Measurements from ENCODE around the gene C18orf63.

C18orf63 gene

DNA sequence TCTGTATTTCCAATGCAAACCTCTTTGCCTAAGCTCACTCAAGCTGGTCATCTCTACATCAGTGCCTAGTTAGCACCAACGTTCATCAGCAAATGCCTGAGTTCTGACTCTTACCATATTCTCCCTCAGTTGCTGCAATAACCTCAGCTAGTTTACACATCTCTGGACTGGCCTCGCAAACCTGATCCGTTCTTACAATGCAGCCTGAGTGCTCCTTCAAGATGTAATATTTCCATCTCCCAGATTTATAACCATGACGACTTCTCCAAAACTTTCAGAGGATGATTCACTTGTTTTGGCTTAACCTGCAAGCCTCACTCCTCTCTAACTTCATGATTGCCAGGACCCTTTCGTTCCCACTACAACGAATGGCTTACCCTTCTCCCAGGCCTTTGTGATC lies 71.7 kb downstream of the C18orf63 start:
- POLR2A ChIA-PET = no interaction called here
- Histone ChIP-seq H3K36me3 (ENCODE audit: control insufficient read depth in 2 of 2, insufficient read depth in 1 of 2, low read length in 2 of 2) (no peaks in the 10 kb centered on the region), H3K4me3 (ENCODE audit: low read depth, low read length) (no peak overlapping the region), H3K27ac (ENCODE audit: extremely low read depth, low read depth, low read length) (no peak overlapping the region), H3K4me1 (ENCODE audit: control insufficient read depth, insufficient read depth, low read length) (no peaks in the 10 kb centered on the region), H3K9me3 (ENCODE audit: control insufficient read depth, insufficient read depth, low read depth, low read length) (no peaks in the 10 kb centered on the region)
- TF ChIP-seq ZNF654 (tag by site-specific recombination; IDR thresholded peaks at IDR 0.05; ENCODE audit: low read depth) = no peak
- TF ChIP-seq ZXDB (tag by site-specific recombination; IDR thresholded peaks at IDR 0.05) = no peak
- TF ChIP-seq ZNF157 (tag by site-specific recombination; IDR thresholded peaks at IDR 0.05) = no peak
- TF ChIP-seq ZNF311 (tag by site-specific recombination; IDR thresholded peaks at IDR 0.05; ENCODE audit: borderline replicate concordance) = no peak
- TF ChIP-seq ZNF366 (tag by site-specific recombination; conservative IDR thresholded peaks at IDR 0.05) = no peak
- no peak for TF ChIP-seq ZNF658 (tag by site-specific recombination; IDR thresholded peaks at IDR 0.05)
- TF ChIP-seq ZNF37A (tag by site-specific recombination; IDR thresholded peaks at IDR 0.05) = no peak
- TF ChIP-seq, protein P1, sequence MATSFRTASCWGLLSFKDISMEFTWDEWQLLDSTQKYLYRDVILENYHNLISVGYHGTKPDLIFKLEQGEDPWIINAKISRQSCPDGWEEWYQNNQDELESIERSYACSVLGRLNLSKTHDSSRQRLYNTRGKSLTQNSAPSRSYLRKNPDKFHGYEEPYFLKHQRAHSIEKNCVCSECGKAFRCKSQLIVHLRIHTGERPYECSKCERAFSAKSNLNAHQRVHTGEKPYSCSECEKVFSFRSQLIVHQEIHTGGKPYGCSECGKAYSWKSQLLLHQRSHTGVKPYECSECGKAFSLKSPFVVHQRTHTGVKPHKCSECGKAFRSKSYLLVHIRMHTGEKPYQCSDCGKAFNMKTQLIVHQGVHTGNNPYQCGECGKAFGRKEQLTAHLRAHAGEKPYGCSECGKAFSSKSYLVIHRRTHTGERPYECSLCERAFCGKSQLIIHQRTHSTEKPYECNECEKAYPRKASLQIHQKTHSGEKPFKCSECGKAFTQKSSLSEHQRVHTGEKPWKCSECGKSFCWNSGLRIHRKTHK (tag by site-specific recombination; IDR thresholded peaks at IDR 0.05) = no peak
- TF ChIP-seq ZNF785 (tag by site-specific recombination; IDR thresholded peaks at IDR 0.05) = no peak
- TF ChIP-seq, protein P2, sequence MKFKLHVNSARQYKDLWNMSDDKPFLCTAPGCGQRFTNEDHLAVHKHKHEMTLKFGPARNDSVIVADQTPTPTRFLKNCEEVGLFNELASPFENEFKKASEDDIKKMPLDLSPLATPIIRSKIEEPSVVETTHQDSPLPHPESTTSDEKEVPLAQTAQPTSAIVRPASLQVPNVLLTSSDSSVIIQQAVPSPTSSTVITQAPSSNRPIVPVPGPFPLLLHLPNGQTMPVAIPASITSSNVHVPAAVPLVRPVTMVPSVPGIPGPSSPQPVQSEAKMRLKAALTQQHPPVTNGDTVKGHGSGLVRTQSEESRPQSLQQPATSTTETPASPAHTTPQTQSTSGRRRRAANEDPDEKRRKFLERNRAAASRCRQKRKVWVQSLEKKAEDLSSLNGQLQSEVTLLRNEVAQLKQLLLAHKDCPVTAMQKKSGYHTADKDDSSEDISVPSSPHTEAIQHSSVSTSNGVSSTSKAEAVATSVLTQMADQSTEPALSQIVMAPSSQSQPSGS (tag by site-specific recombination; IDR thresholded peaks at IDR 0.05; ENCODE audit: low read depth) = no peak
- no peak for TF ChIP-seq ZNF133 (tag by site-specific recombination; IDR thresholded peaks at IDR 0.05)
- TF ChIP-seq ZNF404 (tag by site-specific recombination; IDR thresholded peaks at IDR 0.05) = no peak
- no peak for TF ChIP-seq ZNF132 (tag by site-specific recombination; IDR thresholded peaks at IDR 0.05; ENCODE audit: borderline replicate concordance)
- CTCF ChIA-PET = interaction anchor here (0.6 kb wide), 1 partner anchor 164 kb away, joined by 3 read pairs; no protein-coding TSS in a partner anchor

DNA sequence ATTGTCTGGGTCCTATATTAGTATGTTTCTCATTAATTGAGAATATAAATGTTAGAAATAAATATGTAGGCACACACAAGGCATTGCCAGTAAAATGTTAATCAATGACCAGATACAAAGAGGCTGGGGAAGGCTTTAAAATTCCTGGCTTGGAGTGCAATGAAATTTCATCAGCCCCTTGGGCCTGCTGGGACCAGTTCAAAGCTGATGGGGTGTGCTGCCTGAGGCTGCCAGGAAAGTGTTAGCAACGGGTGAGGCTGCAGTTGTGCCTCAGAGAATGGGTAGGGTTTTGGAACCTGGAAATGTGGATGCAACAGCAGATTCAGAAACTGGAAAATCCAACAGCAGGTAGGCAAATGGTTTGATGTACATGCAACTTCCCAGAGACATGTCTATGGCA lies 72.6 kb downstream of the C18orf63 start:
- TF ChIP-seq BCL11A (tag by site-specific recombination; IDR thresholded peaks at IDR 0.05; ENCODE audit: low read depth) (no peak), ZNF701 (tag by site-specific recombination; IDR thresholded peaks at IDR 0.05) (no peak), ZNF670 (tag by site-specific recombination; IDR thresholded peaks at IDR 0.05; ENCODE audit: low read depth) (no peak), ZNF585B (tag by site-specific recombination; IDR thresholded peaks at IDR 0.05) (no peak)
- TF ChIP-seq, protein P1 (tag by site-specific recombination; IDR thresholded peaks at IDR 0.05) = no peak
- TF ChIP-seq, protein P3, sequence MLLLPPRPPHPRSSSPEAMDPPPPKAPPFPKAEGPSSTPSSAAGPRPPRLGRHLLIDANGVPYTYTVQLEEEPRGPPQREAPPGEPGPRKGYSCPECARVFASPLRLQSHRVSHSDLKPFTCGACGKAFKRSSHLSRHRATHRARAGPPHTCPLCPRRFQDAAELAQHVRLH (tag by site-specific recombination; IDR thresholded peaks at IDR 0.05) = no peak
- TF ChIP-seq, protein P4, sequence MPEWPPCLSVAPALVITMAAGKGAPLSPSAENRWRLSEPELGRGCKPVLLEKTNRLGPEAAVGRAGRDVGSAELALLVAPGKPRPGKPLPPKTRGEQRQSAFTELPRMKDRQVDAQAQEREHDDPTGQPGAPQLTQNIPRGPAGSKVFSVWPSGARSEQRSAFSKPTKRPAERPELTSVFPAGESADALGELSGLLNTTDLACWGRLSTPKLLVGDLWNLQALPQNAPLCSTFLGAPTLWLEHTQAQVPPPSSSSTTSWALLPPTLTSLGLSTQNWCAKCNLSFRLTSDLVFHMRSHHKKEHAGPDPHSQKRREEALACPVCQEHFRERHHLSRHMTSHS (tag by site-specific recombination; IDR thresholded peaks at IDR 0.05) = no peak
- CTCF ChIA-PET = no interaction called here
- no peak overlapping the region for H3K27ac ChIP-seq (ENCODE audit: extremely low read depth, low read depth, low read length)
- no peaks in the 10 kb centered on the region for H3K4me1 ChIP-seq (ENCODE audit: control insufficient read depth, insufficient read depth, low read length)
- POLR2A ChIA-PET = no interaction called here
- H3K9me3 ChIP-seq (ENCODE audit: control insufficient read depth, insufficient read depth, low read depth, low read length) = no peaks in the 10 kb centered on the region
- no peak overlapping the region for H3K4me3 ChIP-seq (ENCODE audit: low read depth, low read length)
- H3K36me3 ChIP-seq (ENCODE audit: control insufficient read depth in 2 of 2, insufficient read depth in 1 of 2, low read length in 2 of 2) = no peaks in the 10 kb centered on the region
